Glomerular visceral epithelial cell (primary cell): Measurements from ENCODE around the gene MACROH2A2.
"Not testable (repeated sequence)": the region's sequence is repeated elsewhere in the genome, so short reads cannot be mapped to it uniquely, and the experiment has no call there.

Source experiments
- DNase-seq: peaks from one replicate; pipeline ENCODE4 v3.0.0-alpha.2; 2016; ENCODE audit errors: extremely low spot score

MACROH2A2 gene

DNA sequence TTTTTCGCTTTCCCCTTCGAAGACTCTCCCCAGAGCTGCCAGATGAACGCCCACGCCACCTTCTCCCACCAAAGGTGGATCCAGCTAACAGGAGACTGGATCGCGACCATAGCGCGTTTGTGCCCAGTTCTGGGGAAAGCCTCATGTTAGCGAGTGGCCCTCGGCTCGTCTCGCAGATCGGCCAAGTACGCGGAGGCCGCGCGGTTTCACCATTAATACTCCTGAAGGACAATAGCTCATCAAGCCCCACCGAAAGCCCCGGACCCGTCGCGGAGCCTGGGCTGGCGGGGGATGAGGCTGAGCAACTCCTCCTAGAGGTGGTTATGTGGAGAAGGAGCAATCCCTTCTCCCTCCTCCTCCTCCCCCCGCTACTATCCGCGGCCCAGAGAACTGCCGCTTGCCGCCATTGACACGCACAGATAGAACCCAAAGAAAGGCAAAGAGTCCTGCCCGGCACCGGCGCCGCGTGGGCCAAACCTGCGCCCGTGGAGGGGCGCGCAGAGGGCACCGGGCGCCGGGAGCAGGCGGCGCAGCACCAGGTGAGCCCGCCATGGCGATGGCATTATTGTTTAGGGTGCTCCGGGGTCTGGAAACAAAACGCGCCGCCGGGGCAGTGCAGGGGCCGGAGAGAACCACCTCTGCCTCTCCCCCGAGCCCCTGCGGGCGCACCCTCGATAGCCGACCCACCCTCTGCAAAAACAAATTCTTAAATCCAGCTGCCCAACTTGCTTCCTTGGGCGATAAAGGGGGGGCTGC lies at the start of gene MACROH2A2:
Gene MACROH2A2 (plus strand): TSS at position 385 of the 756 bp plus-strand sequence. CDS start 22,813 bp downstream, outside the sequence.
- DNase-seq = peak; percentile 80

- DNase-seq = no peak
These were observed 45.4 kb upstream of the MACROH2A2 start for GRCh38 chr10:70007116-70007820.

DNA sequence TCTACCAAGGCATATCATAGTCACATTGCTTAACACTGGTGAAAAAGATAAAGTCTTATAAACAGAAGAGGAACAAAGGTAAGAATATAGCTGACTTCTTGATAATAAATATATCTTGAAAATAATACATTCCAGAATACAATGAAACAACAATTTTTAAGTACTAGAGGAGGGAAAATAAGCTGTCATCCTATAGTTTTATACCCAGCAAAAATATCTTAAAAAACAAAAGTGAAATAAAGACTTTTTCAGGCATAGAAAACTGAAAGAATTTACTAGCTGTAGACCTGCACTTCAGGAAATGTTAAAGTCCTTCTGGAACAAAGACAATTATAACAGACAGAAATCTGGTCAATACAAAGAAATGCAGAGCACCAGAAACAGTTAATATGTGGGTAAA lies 21.4 kb upstream of the MACROH2A2 start:
- DNase-seq = no peak

DNA sequence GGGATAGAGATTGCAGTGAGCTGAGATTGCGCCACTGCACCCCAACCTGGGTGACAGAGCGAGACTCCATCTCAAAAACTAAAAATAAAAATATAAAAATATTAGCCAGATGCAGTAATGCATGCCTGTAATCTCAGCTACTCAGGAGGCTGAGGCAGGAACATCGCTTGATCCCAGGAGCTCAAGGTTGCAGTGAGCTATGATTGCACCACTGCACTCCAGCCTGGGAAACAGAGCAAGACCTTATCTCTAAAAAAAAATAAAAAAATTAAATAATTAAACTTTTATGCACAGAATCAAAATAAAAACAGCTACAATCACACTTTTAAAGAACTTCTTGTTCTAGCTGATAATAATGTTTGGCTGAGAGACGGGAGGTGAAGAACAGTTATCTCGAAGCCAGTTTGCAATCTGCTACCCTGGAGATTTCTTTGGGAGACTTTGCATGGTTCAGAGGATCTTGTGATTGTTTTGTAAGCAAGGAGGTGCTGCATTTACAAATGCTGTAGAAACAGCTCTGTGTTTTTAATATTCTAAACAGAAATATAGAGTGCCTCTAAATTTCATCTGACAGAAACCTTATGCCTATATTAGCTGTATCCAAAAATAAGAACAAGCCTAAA lies 19.9 kb upstream of the MACROH2A2 start:
- DNase-seq = no peak

GRCh38 chr10:70034232-70034631 lies 18.4 kb upstream of the MACROH2A2 start:
- no peak for DNase-seq

DNA sequence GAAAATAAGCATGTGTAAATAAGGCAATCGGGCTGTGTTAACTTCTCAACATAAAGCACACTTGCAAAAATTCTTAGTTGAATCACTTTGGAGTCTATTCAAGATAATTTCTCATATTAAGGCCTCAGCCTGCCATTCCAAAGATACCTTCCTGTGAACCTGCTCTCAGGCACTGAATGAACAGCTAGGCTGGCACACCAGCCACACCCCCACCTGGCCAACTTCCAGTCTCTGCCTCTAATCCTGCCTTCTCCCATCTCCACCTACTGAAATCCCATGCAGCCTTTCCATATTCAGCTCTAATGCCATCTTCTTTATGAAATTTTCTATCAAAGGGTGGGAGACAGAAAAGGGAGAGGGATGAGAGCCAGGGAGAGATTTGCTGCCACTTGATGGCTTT lies 17.1 kb upstream of the MACROH2A2 start:
- no peak for DNase-seq

GRCh38 chr10:70038923-70039322 lies 13.7 kb upstream of the MACROH2A2 start:
- DNase-seq = no peak

GRCh38 chr10:70041016-70041415 lies 11.6 kb upstream of the MACROH2A2 start:
- DNase-seq = no peak

GRCh38 chr10:70041739-70042138 lies 10.9 kb upstream of the MACROH2A2 start:
- DNase-seq = not testable (repeated sequence)

- DNase-seq = not testable (repeated sequence)
These were observed 5.6 kb upstream of the MACROH2A2 start for GRCh38 chr10:70047066-70047465.

DNA sequence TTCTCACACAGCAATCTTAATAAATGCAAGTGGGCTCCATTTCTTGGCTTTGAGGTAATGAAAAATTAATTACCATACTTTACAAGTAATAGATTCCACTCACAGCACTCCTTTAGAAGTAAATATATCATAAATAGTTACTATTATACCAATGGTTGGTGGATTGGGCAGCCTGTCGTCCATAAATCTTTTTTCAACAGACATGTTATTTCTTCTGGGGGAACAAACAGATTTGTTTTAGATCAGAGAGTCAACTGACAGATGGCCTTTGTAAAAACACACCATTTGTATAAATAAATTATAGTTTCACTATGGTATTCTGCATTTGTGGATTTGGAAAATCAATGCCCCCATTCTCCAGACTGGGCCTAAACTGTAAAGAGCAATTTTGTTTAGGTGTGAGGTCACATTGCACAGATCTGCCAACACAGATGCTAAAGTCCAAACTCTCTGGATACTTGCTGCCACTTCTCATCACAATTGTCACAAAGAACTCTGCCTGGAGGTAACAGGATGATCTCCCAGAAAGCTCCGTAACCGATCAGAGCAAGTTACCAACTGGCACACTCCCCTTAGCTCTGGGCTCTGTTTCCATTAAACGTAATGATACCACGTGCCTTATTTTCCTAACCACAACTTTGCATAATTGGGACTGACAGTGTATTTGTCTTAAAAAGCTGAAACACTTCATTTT lies 4.5 kb upstream of the MACROH2A2 start:
- no peak for DNase-seq

- DNase-seq = no peak
These were observed 798 bp upstream of the MACROH2A2 start for GRCh38 chr10:70051848-70052247.

- no peak for DNase-seq
These were observed 683 bp downstream of the MACROH2A2 start for GRCh38 chr10:70053218-70053840.

GRCh38 chr10:70053841-70054288 lies 1.2 kb downstream of the MACROH2A2 start:
- peak; percentile 56 for DNase-seq

DNA sequence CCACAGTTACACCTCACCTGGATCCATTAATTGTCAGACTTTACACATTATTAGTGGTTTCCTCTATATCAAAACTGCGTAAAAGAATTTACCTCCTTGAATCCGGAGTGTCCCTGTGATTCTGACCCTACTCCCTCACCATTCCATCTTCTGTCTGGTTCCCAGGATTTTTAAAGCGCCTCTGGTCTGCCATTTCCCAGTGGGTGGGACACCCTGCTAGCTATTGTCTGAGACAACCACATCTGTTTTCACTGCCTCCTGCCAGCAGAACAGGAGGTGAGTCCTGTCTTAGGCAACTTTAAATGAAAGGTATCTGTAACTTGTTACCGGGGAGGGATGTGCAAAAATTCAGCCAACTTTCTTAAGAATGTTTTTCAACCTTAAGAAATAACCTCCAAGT lies 2.3 kb downstream of the MACROH2A2 start:
- peak; percentile 28 for DNase-seq

GRCh38 chr10:70055550-70055949 lies 2.9 kb downstream of the MACROH2A2 start:
- peak; percentile 30 for DNase-seq

DNA sequence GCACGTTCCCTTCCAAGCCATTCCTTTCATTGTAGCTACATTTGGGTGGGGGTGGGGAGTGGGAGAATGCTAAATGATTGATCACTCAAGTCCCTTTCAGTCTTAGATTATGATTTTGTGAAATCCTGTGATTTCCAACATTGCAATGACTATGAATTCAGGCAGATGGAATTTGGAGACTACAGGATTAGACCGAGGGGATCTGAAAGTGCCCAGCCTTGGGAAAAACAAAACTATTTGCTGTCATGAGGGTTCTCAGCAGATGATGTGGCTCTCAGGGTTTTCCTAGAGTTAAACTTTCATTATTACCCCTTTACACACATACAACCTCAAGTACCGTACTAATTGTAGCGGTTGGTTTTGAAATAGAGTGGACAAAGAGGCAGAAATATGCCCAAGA lies 4.7 kb downstream of the MACROH2A2 start:
- no peak for DNase-seq

DNA sequence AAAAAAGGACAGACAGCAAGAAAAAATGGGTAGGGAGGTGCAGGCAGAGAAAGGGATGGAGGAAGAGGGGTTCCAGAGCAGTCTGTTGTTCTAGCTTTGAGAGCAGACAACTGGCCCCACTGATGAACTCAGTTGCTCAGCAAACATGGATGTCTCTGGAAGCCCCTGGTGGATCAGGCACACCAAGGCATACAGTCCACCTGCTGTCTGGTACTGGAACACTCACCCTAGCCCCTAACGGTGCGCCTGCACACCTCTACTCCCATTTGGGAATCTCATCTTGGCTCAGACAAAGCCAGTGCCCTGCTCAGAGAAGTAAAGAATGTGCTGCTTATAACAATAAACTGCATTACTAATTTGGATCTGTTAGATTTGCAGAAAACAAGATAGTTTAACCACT lies 7.7 kb downstream of the MACROH2A2 start:
- DNase-seq = no peak

DNA sequence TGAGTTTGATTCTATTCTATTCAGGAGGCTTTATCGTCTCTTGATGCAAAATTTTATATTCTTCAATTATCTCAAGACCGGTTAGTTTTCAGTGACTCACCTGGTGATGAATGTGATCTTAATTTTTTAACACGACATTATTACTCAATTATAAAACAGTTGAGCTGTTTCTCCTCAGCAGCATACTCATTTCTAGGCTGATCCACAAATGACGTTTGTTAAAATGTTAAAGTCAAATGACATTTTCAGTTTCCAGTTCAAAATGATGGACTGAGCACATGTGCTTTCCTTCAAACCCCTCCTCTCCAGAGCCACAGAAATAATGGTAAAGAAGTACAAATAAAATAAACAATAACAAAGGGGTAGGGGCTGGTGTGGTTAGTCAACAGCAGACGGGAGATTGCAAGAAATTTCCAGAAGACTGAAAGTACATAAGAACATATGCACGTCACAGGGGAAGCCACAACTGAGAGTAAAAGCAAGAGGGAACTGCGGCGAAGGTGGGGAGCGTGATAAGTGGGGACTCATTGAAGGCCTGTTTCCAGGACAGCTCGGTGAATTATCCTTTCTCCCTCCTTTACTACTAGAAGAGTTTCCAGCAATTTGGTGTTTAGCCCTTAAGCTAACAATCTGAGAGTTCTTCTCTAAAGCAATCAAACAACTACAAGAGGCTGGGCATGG lies 10.9 kb downstream of the MACROH2A2 start:
- no peak for DNase-seq

GRCh38 chr10:70064486-70064885 lies 11.8 kb downstream of the MACROH2A2 start:
- DNase-seq = no peak

DNA sequence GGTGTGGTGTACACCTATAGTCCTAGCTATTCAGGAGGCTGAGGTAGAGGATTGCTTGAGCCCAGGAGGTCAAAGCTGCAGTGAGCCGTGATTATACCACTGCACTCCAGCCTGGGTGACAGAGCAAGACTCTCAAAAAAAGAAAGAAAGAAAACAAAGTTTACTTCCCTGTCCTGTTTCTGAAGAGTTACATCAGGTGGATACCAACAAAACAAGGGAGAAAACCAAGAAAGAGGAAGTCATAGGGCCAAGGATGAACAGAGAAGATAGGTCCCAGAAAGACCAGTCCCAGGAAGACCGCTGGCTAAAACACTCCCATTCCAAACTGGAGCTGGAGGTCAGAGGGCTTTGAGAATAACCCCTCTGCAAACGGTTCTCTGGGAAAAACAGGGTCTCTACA lies 13.5 kb downstream of the MACROH2A2 start:
- DNase-seq = no peak
